K562 (cell line): ENCODE measurements around the gene TULP4. TPM values are rescaled to one million over a fixed set of nuclear protein-coding genes. Genes with fewer than 3 reads are reported as not detected.

ENCODE experiments used
- HOXB6 ChIP-seq: fragments of 250-450 bp; sonication (Bioruptor Pico); IDR thresholded peaks from 2 replicates; pipeline ENCODE4 v1.5.1; 2022; ENCODE audit warnings: mild to moderate bottlenecking, borderline replicate concordance
- KDM5B ChIP-seq: fragments of 200-600 bp; sonication (generic); IDR thresholded peaks from 2 replicates; pipeline ENCODE4 v1.6.1; 2012; ENCODE audit warnings: low read depth, mild to moderate bottlenecking, moderate library complexity, low read length, control low read depth, inconsistent platforms; ENCODE audit not compliant: insufficient replicate concordance
- MECOM ChIP-seq: fragments of 250-450 bp; sonication (Bioruptor Pico); IDR thresholded peaks from 2 replicates; pipeline ENCODE4 v1.8.0; 2022; ENCODE audit warnings: inconsistent platforms
- NCOA1 ChIP-seq: fragments of 450-650 bp; IDR thresholded peaks from 2 replicates; pipeline ENCODE4 v1.6.1; 2016; ENCODE audit warnings: low read depth
- ZNF121 ChIP-seq: sonication (generic); formaldehyde crosslinking; conservative IDR thresholded peaks from 2 replicates; pipeline ENCODE4 v1.8.0; 2022; ENCODE audit warnings: missing genetic modification reagents
- polyA plus RNA-seq, 8 experiments: library from polyadenylated mRNA; depleted of rRNA in 4 of 8; stranded (reverse) in 5 of 8; unstranded in 3 of 8; fragments of >200 nt; fragmentation: Nextera tagmentation in 2 of 8; fragmentation: Illumina TruSeq in 1 of 8; extraction: Ambion mirVana in 2 of 8; extraction: Trizol in 1 of 8; gene quantifications; 2 replicates each; pipeline versions ENCODE4 v1.2.1 to v1.2.3, GENCODE V29; 2011 to 2014; ENCODE audit warnings: inconsistent platforms in 1 of 8, missing spikeins in 1 of 8
- total RNA-seq, 7 experiments: library from RNA; depleted of rRNA in 6 of 7; stranded (reverse); fragments of >200 nt in 6 of 7; fragmentation: Illumina TruSeq in 2 of 7; extraction: Trizol in 2 of 7; gene quantifications; 2 replicates each; pipeline versions ENCODE4 v1.2.1 to v1.2.3, GENCODE V29; 2011 to 2021; ENCODE audit warnings: low replicate concordance in 1 of 7
- TF ChIP-seq, protein P1 (sequence below): fragments of 450-650 bp; IDR thresholded peaks from 2 replicates; pipeline ENCODE4 v1.6.1; 2016; ENCODE audit warnings: mild to moderate bottlenecking, moderate library complexity
- TF ChIP-seq, protein P2 (sequence below): sonication (generic); IDR thresholded peaks from 2 replicates; pipeline ENCODE4 v1.6.1; 2016

TULP4 gene
- total and polyA plus RNA-seq, 9 of the 15 experiments (the other 6 are each of a cell fraction or from before 2014, with no cell fraction given) = 1.2 to 50.4 (median 11.0) TPM

DNA sequence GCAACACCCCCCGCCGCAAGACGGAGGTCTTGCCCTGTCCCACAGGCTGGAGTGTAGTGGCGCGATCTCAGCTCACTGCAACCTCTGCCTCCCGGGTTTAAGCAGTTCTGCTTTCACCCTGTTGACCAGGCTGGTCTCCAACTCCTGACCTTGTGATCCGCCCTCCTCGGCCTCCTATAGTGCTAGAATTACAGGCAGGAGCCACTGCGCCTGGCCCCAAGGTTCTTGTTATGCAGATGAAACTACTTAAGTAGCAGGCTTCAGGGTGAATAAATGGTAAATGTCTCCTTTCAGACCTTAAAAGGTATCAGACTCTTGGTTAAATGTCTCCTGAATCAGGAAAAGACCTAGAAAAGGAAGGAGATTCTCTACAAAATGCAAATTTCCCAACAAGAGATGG is 152.2 kb downstream of the TULP4 start (continued):
- TF ChIP-seq, protein P1, sequence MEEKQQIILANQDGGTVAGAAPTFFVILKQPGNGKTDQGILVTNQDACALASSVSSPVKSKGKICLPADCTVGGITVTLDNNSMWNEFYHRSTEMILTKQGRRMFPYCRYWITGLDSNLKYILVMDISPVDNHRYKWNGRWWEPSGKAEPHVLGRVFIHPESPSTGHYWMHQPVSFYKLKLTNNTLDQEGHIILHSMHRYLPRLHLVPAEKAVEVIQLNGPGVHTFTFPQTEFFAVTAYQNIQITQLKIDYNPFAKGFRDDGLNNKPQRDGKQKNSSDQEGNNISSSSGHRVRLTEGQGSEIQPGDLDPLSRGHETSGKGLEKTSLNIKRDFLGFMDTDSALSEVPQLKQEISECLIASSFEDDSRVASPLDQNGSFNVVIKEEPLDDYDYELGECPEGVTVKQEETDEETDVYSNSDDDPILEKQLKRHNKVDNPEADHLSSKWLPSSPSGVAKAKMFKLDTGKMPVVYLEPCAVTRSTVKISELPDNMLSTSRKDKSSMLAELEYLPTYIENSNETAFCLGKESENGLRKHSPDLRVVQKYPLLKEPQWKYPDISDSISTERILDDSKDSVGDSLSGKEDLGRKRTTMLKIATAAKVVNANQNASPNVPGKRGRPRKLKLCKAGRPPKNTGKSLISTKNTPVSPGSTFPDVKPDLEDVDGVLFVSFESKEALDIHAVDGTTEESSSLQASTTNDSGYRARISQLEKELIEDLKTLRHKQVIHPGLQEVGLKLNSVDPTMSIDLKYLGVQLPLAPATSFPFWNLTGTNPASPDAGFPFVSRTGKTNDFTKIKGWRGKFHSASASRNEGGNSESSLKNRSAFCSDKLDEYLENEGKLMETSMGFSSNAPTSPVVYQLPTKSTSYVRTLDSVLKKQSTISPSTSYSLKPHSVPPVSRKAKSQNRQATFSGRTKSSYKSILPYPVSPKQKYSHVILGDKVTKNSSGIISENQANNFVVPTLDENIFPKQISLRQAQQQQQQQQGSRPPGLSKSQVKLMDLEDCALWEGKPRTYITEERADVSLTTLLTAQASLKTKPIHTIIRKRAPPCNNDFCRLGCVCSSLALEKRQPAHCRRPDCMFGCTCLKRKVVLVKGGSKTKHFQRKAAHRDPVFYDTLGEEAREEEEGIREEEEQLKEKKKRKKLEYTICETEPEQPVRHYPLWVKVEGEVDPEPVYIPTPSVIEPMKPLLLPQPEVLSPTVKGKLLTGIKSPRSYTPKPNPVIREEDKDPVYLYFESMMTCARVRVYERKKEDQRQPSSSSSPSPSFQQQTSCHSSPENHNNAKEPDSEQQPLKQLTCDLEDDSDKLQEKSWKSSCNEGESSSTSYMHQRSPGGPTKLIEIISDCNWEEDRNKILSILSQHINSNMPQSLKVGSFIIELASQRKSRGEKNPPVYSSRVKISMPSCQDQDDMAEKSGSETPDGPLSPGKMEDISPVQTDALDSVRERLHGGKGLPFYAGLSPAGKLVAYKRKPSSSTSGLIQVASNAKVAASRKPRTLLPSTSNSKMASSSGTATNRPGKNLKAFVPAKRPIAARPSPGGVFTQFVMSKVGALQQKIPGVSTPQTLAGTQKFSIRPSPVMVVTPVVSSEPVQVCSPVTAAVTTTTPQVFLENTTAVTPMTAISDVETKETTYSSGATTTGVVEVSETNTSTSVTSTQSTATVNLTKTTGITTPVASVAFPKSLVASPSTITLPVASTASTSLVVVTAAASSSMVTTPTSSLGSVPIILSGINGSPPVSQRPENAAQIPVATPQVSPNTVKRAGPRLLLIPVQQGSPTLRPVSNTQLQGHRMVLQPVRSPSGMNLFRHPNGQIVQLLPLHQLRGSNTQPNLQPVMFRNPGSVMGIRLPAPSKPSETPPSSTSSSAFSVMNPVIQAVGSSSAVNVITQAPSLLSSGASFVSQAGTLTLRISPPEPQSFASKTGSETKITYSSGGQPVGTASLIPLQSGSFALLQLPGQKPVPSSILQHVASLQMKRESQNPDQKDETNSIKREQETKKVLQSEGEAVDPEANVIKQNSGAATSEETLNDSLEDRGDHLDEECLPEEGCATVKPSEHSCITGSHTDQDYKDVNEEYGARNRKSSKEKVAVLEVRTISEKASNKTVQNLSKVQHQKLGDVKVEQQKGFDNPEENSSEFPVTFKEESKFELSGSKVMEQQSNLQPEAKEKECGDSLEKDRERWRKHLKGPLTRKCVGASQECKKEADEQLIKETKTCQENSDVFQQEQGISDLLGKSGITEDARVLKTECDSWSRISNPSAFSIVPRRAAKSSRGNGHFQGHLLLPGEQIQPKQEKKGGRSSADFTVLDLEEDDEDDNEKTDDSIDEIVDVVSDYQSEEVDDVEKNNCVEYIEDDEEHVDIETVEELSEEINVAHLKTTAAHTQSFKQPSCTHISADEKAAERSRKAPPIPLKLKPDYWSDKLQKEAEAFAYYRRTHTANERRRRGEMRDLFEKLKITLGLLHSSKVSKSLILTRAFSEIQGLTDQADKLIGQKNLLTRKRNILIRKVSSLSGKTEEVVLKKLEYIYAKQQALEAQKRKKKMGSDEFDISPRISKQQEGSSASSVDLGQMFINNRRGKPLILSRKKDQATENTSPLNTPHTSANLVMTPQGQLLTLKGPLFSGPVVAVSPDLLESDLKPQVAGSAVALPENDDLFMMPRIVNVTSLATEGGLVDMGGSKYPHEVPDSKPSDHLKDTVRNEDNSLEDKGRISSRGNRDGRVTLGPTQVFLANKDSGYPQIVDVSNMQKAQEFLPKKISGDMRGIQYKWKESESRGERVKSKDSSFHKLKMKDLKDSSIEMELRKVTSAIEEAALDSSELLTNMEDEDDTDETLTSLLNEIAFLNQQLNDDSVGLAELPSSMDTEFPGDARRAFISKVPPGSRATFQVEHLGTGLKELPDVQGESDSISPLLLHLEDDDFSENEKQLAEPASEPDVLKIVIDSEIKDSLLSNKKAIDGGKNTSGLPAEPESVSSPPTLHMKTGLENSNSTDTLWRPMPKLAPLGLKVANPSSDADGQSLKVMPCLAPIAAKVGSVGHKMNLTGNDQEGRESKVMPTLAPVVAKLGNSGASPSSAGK = no peak
- TF ChIP-seq, protein P2, sequence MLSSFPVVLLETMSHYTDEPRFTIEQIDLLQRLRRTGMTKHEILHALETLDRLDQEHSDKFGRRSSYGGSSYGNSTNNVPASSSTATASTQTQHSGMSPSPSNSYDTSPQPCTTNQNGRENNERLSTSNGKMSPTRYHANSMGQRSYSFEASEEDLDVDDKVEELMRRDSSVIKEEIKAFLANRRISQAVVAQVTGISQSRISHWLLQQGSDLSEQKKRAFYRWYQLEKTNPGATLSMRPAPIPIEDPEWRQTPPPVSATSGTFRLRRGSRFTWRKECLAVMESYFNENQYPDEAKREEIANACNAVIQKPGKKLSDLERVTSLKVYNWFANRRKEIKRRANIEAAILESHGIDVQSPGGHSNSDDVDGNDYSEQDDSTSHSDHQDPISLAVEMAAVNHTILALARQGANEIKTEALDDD = no peak
- TF ChIP-seq HOXB6 (CRISPR knock-in tag) (no peak), KDM5B (no peak), MECOM (CRISPR knock-in tag) (no peak), ZNF121 (no peak), NCOA1 (no peak)
- TF ChIP-seq, all 486 proteins: peak for 0
